ENCODE data around the gene MX2. TPM values are rescaled to one million over a fixed set of nuclear protein-coding genes. Genes with fewer than 3 reads are reported as not detected.

The MX2 gene
- total and polyA plus RNA-seq, 5 donors from 2014 or later: 34.8 to 119 (median 49.2) TPM

DNA sequence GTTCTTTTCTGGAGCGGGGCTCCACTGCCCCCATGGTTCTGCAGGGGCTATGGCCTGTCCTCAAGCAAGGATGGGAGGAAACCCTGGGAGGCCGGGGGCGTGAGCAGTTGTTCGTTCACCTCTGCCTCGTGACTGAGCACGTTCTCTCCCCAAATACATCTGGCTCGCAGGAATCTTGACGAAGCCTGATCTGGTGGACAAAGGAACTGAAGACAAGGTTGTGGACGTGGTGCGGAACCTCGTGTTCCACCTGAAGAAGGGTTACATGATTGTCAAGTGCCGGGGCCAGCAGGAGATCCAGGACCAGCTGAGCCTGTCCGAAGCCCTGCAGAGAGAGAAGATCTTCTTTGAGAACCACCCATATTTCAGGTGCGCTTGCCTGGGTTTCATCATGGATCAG is 79.7 kb downstream of the MX2 start:
- Mint-ChIP-seq H3K9me3 (peaks cover 0 to under 1% (median 0%) of the 10 kb centered on the region in 7 donors), H3K27me3 (no peaks in the 10 kb centered on the region), H3K4me1 (peaks cover 0 to 5% (median 4%) of the 10 kb centered on the region in 4 donors), H3K36me3 (peaks cover 80% of the 10 kb centered on the region), H3K27ac (no peak overlapping the region), H3K4me3 (no peak overlapping the region)
- Histone ChIP-seq H3K4me3 (ENCODE audit: low read depth, low read length) (no peak overlapping the region), H3K9me3 (ENCODE audit: control insufficient read depth in 2 of 2, low read length in 2 of 2) (no peaks in the 10 kb centered on the region), H3K4me1 (ENCODE audit: control insufficient read depth, insufficient read depth, low read length, poor library complexity, severe bottlenecking) (no peaks in the 10 kb centered on the region), H3K36me3 (ENCODE audit: control insufficient read depth, insufficient read depth, low read length) (peaks cover 92% of the 10 kb centered on the region), H3K27me3 (ENCODE audit: control insufficient read depth, insufficient read depth, low read length) (no peaks in the 10 kb centered on the region), H3K27ac (ENCODE audit: insufficient read depth, low read length, poor library complexity, severe bottlenecking) (no peak overlapping the region)
- DNase-seq: no peak
- ATAC-seq (ENCODE audit: low read depth in 2 of 2): no peak

DNA sequence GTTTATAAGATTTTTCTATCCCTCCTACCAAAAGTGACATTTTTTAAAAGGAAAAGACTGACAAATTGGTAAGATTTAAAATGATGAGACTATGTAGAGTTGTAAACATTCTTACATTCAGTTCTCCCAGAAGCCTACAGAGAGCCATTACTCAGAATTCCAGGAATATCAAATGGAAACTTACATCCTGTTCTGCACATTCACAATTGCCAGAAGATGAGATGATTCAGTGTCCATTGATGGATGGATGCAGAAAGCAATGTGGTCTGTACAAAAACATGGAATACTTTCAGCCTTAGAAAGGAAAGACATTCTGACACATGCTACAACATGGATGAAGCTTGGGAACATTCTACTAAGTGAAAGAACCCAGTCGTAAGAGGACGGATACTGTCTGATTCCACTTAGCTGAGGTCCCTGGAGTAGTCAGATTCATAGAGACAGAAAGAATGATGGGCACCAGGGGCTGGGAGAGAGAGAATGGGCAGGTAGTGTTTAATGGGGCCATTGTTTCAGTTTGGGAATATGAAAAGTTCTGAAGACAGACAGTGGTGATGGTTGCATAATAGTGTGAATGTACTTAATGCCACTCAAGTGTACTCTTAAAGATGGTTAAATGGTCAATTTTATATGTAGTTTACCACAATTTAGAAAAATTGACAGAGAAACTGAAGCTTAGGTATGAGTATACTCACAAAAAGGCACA is 80.8 kb downstream of the MX2 start:
- H3K36me3 Mint-ChIP-seq: peaks cover 80% of the 10 kb centered on the region
- H3K27ac Mint-ChIP-seq: no peak overlapping the region
- no peaks in the 10 kb centered on the region for H3K9me3 Mint-ChIP-seq

DNA sequence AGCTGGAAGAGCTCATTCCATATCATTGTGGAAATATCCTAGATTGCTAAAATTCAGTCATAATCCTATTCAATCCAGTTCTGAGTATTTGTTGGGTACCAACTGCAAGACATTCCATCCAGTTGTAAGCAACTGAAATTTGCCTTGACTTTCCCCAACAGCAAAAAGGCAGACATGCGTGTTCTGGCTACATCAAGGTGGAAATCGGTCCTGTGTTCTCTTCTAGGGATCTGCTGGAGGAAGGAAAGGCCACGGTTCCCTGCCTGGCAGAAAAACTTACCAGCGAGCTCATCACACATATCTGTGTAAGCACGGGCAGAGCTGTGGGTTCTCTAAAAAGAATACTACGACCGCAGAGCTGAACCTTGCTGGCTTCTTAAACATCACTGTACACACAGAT is 81.7 kb downstream of the MX2 start:
- H3K27ac ChIP-seq (ENCODE audit: insufficient read depth, low read length, poor library complexity, severe bottlenecking): no peak overlapping the region
- Mint-ChIP-seq H3K9me3 (no peaks in the 10 kb centered on the region), H3K4me3 (no peak overlapping the region), H3K27ac (peak overlapping the region in 2 of 3 donors; percentile 22 to 72), H3K36me3 (peaks cover 78% of the 10 kb centered on the region), H3K4me1 (peaks cover 0 to 4% (median 1%) of the 10 kb centered on the region in 4 donors), H3K27me3 (no peaks in the 10 kb centered on the region)
- no peaks in the 10 kb centered on the region for H3K4me1 ChIP-seq (ENCODE audit: control insufficient read depth, insufficient read depth, low read length, poor library complexity, severe bottlenecking)
- H3K36me3 ChIP-seq (ENCODE audit: control insufficient read depth, insufficient read depth, low read length): peaks cover 88% of the 10 kb centered on the region
- no peaks in the 10 kb centered on the region for H3K9me3 ChIP-seq (ENCODE audit: control insufficient read depth in 2 of 2, low read length in 2 of 2)
- no peak overlapping the region for H3K4me3 ChIP-seq (ENCODE audit: low read depth, low read length)
- no peak for ATAC-seq (ENCODE audit: low read depth in 2 of 2)
- DNase-seq: no peak
- no peaks in the 10 kb centered on the region for H3K27me3 ChIP-seq (ENCODE audit: control insufficient read depth, insufficient read depth, low read length)

More for the DNA sequence above, 80.8 kb downstream of the MX2 start:
- Mint-ChIP-seq H3K4me1 (peaks cover 0 to 5% (median 3%) of the 10 kb centered on the region in 4 donors), H3K27me3 (no peaks in the 10 kb centered on the region), H3K4me3 (no peak overlapping the region)
- H3K27me3 ChIP-seq (ENCODE audit: control insufficient read depth, insufficient read depth, low read length): no peaks in the 10 kb centered on the region
- no peaks in the 10 kb centered on the region for H3K4me1 ChIP-seq (ENCODE audit: control insufficient read depth, insufficient read depth, low read length, poor library complexity, severe bottlenecking)
- H3K27ac ChIP-seq (ENCODE audit: insufficient read depth, low read length, poor library complexity, severe bottlenecking): no peak overlapping the region
- no peak for ATAC-seq (ENCODE audit: low read depth in 2 of 2)
- H3K36me3 ChIP-seq (ENCODE audit: control insufficient read depth, insufficient read depth, low read length): peaks cover 92% of the 10 kb centered on the region
- H3K4me3 ChIP-seq (ENCODE audit: low read depth, low read length): no peak overlapping the region
- H3K9me3 ChIP-seq (ENCODE audit: control insufficient read depth in 2 of 2, low read length in 2 of 2): no peaks in the 10 kb centered on the region
- no peak for DNase-seq

DNA sequence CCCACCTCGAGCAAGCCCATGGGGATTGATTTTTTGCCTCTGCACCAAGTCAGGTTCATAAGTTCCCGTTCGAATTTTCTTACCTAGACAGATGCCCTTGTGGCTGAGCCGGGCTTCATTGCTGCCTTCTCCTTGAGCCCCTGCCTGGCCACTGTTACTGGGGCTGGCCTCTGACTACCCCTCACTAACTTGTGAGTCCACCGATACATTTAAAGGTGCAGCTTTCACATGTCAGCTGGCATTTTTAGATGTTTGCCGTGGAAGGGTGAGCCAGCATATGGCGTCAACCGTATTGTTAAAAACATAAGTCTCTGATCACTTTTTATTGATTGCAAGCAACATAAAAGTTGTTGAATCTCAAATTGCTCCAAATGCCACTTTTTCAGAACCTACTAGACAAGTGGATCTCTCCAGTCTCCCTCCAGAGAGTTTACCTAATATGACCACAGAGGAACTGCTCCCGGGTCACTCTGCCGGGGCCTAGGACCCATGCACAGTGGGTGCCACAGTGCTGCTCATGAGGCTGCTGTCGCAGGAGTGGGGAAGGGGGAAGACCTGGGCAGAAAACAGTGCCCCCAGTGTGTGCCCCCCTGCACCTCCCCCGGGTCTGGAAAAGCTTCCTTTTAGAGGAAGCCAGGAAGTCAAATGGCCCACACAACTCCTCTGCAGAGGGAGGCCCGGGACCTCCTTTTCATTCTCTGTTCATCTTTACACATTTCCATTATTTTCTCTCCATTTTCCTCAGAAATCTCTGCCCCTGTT is 83.1 kb downstream of the MX2 start:
- H3K36me3 Mint-ChIP-seq: peaks cover 75% of the 10 kb centered on the region
- H3K4me3 Mint-ChIP-seq: no peak overlapping the region
- Histone ChIP-seq H3K27ac (ENCODE audit: insufficient read depth, low read length, poor library complexity, severe bottlenecking) (no peak overlapping the region), H3K4me3 (ENCODE audit: low read depth, low read length) (no peak overlapping the region), H3K4me1 (ENCODE audit: control insufficient read depth, insufficient read depth, low read length, poor library complexity, severe bottlenecking) (no peaks in the 10 kb centered on the region), H3K9me3 (ENCODE audit: control insufficient read depth in 2 of 2, low read length in 2 of 2) (no peaks in the 10 kb centered on the region), H3K36me3 (ENCODE audit: control insufficient read depth, insufficient read depth, low read length) (peaks cover 86% of the 10 kb centered on the region), H3K27me3 (ENCODE audit: control insufficient read depth, insufficient read depth, low read length) (no peaks in the 10 kb centered on the region)
- H3K4me1 Mint-ChIP-seq: peaks cover 0 to 1% (median 0%) of the 10 kb centered on the region in 4 donors
- ATAC-seq (ENCODE audit: low read depth in 2 of 2) (no peak), DNase-seq (no peak)
- H3K27me3 Mint-ChIP-seq: no peaks in the 10 kb centered on the region
- H3K27ac Mint-ChIP-seq: peak overlapping the region in 1 of 3 donors; percentile 85
- H3K9me3 Mint-ChIP-seq: no peaks in the 10 kb centered on the region

DNA sequence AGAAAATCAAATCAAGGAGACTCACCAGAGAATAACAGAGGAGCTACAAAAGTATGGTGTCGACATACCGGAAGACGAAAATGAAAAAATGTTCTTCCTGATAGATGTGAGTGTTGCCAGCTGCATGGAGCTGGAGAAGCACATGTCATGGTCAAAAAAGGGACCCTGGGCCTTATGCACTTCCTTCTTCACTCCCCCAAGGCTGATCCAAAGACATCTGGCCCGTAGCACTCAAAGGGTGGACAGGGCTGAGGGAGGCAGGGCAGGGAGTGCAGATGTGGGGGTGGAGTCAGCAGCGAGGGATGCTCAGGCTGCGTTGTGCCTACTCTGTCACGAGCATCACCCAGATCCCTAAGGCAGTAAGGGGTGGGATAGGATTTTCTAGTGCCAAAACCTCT is 83.6 kb downstream of the MX2 start:
- no peaks in the 10 kb centered on the region for H3K27me3 ChIP-seq (ENCODE audit: control insufficient read depth, insufficient read depth, low read length)
- Mint-ChIP-seq H3K27ac (peak overlapping the region in 1 of 3 donors; percentile 85), H3K9me3 (no peaks in the 10 kb centered on the region), H3K4me1 (peaks cover 0 to 3% (median 0%) of the 10 kb centered on the region in 4 donors), H3K27me3 (no peaks in the 10 kb centered on the region), H3K36me3 (peaks cover 74% of the 10 kb centered on the region), H3K4me3 (no peak overlapping the region)
- H3K4me1 ChIP-seq (ENCODE audit: control insufficient read depth, insufficient read depth, low read length, poor library complexity, severe bottlenecking): no peaks in the 10 kb centered on the region
- DNase-seq (no peak), ATAC-seq (ENCODE audit: low read depth in 2 of 2) (no peak)
- H3K27ac ChIP-seq (ENCODE audit: insufficient read depth, low read length, poor library complexity, severe bottlenecking): no peak overlapping the region
- no peak overlapping the region for H3K4me3 ChIP-seq (ENCODE audit: low read depth, low read length)
- H3K36me3 ChIP-seq (ENCODE audit: control insufficient read depth, insufficient read depth, low read length): peaks cover 84% of the 10 kb centered on the region
- no peaks in the 10 kb centered on the region for H3K9me3 ChIP-seq (ENCODE audit: control insufficient read depth in 2 of 2, low read length in 2 of 2)

DNA sequence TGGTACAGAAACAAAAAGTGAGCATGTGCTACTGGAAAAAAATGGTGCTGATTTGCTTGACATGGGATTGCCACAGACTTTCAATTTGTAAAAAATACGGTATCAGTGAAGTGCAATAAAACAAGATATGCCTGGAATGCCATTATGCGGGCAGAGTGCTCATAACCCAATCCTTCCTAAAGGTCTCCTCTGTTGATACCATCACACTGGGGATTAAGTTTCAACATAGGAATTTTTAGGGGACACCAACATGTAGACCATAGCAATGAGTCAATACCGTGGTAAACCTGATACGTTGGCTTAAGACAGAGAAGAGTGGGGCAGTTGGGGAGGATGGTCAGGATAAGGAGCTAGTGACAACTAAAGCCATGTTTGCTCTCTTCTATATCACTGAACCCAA is 84.8 kb downstream of the MX2 start:
- H3K4me3 Mint-ChIP-seq: no peak overlapping the region
- ATAC-seq (ENCODE audit: low read depth in 2 of 2): no peak

DNA sequence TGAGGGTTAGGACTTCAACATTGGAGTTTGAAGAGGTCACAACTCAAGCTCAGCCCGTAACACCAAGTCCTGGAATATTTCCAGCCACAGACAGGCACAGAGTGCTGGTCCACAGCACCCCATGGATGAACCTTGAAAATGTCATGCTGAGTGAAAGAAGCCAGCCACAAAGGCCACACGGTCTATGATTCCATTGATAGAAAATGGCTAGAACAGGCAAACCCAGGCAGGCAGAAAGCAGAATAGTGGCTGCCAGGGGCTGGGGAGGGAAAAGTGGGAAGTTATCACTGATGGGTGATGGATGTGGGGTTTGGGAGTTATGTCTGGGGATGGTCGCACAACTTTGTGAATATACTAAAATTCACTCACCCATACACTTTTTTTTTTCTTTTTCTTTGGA is 85.5 kb downstream of the MX2 start:
- Mint-ChIP-seq H3K36me3 (peaks cover 79% of the 10 kb centered on the region), H3K9me3 (no peaks in the 10 kb centered on the region), H3K4me1 (peaks cover 0 to 3% (median 0%) of the 10 kb centered on the region in 4 donors), H3K27ac (peak overlapping the region in 1 of 3 donors; percentile 74), H3K27me3 (no peaks in the 10 kb centered on the region), H3K4me3 (no peak overlapping the region)
- peaks cover 82% of the 10 kb centered on the region for H3K36me3 ChIP-seq (ENCODE audit: control insufficient read depth, insufficient read depth, low read length)
- no peak overlapping the region for H3K4me3 ChIP-seq (ENCODE audit: low read depth, low read length)
- ATAC-seq (ENCODE audit: low read depth in 2 of 2): no peak
- no peaks in the 10 kb centered on the region for H3K27me3 ChIP-seq (ENCODE audit: control insufficient read depth, insufficient read depth, low read length)
- DNase-seq: no peak
- no peak overlapping the region for H3K27ac ChIP-seq (ENCODE audit: insufficient read depth, low read length, poor library complexity, severe bottlenecking)
- H3K4me1 ChIP-seq (ENCODE audit: control insufficient read depth, insufficient read depth, low read length, poor library complexity, severe bottlenecking): no peaks in the 10 kb centered on the region
- H3K9me3 ChIP-seq (ENCODE audit: control insufficient read depth in 2 of 2, low read length in 2 of 2): no peaks in the 10 kb centered on the region

More for the DNA sequence above, 84.8 kb downstream of the MX2 start:
- Histone ChIP-seq H3K4me1 (ENCODE audit: control insufficient read depth, insufficient read depth, low read length, poor library complexity, severe bottlenecking) (no peaks in the 10 kb centered on the region), H3K36me3 (ENCODE audit: control insufficient read depth, insufficient read depth, low read length) (peaks cover 82% of the 10 kb centered on the region), H3K27ac (ENCODE audit: insufficient read depth, low read length, poor library complexity, severe bottlenecking) (no peak overlapping the region), H3K27me3 (ENCODE audit: control insufficient read depth, insufficient read depth, low read length) (no peaks in the 10 kb centered on the region), H3K4me3 (ENCODE audit: low read depth, low read length) (no peak overlapping the region), H3K9me3 (ENCODE audit: control insufficient read depth in 2 of 2, low read length in 2 of 2) (no peaks in the 10 kb centered on the region)
- Mint-ChIP-seq H3K27ac (peak overlapping the region in 1 of 3 donors; percentile 55), H3K9me3 (no peaks in the 10 kb centered on the region), H3K4me1 (peaks cover 0 to 3% (median 0%) of the 10 kb centered on the region in 4 donors), H3K27me3 (no peaks in the 10 kb centered on the region), H3K36me3 (peaks cover 79% of the 10 kb centered on the region)
- no peak for DNase-seq

Data from CD4-positive, CD25-positive, alpha-beta regulatory T cell (primary cell).